Esophagus muscularis mucosa (tissue), 3 donors: ENCODE data around the gene GNG5.

Experiments
- CTCF ChIP-seq, 3 experiments: fragments of 200-600 bp in 2 of 3; fragments of 450-650 bp in 1 of 3; sonication (generic) in 2 of 3; IDR thresholded peaks; one replicate each; pipeline ENCODE4 v1.5.1; 2017 to 2019; ENCODE audit warnings: antibody characterized with exemption in 3 of 3, mild to moderate bottlenecking in 2 of 3, moderate library complexity in 1 of 3
- POLR2AphosphoS5 ChIP-seq, 2 donors: sonication (generic); formaldehyde crosslinking; IDR thresholded peaks; one replicate each; pipeline ENCODE4 v1.6.1; 2017; ENCODE audit warnings: antibody characterized with exemption in 2 of 2

GRCh38 chr1:84480650-84481049 is 25.7 kb downstream of the GNG5 start:
- no peak for TF ChIP-seq CTCF (IDR thresholded peaks at IDR 0.05)
- TF ChIP-seq POLR2AphosphoS5 (IDR thresholded peaks at IDR 0.05): no peak
